Measurements from ENCODE around the gene TP53RK. TPM values are rescaled to one million over a fixed set of nuclear protein-coding genes. Genes with fewer than 3 reads are reported as not detected.

The TP53RK gene
- total RNA-seq, 2 experiments from 2014 or later = 12.1 to 12.3 TPM

DNA sequence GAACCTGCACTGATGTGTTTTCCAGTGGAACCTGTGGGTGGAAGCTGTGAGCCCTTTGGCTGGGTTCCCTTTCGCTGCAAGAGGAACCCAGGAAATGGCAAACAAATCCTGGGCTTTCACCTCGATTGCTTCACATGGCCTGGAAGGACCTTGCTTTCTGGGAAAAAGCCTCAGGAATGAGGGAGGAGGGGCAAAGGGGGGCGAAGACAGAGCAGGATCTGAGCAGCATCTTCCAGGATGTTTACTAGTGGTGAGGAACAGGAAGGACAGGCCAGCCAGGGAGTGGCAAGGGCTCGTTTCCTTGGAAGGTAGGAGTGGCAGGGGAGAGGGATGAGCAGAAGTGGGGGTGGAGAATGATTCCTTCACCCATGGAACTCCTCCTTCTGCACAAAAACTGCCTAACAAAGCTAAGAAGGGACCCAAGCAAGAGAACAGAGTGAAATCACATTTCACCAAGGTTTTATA, 26.1 kb upstream of the TP53RK start:
- peaks cover under 1% of the 10 kb centered on the region for H3K36me3 Mint-ChIP-seq
- H3K4me1 Mint-ChIP-seq (ENCODE audit: low read depth) = no peaks in the 10 kb centered on the region
- peaks cover 13% of the 10 kb centered on the region for H3K9me3 Mint-ChIP-seq
- ChIA-PET CTCF (interaction anchor here (1.0 kb wide), 1 partner anchor 157 kb away, joined by 3 read pairs; no protein-coding TSS in a partner anchor), POLR2A (no interaction called here)
- H3K27me3 Mint-ChIP-seq = peaks cover 31% of the 10 kb centered on the region
- no peak overlapping the region for H3K4me3 Mint-ChIP-seq
- H3K27ac Mint-ChIP-seq = no peak overlapping the region
- intact Hi-C loops (cut with micrococcal nuclease) = no loop called here
- no peak for DNase-seq

- H3K27me3 Mint-ChIP-seq = peaks cover 37% of the 10 kb centered on the region
- CTCF ChIA-PET = no interaction called here
- intact Hi-C loops (cut with micrococcal nuclease) = no loop called here
Measured at GRCh38 chr20:46713957-46714834, 25.0 kb upstream of the TP53RK start.

GRCh38 chr20:46712056-46712636, 22.9 kb upstream of the TP53RK start:
- CTCF ChIA-PET = no interaction called here
- DNase-seq = no peak
- peaks cover 10% of the 10 kb centered on the region for H3K4me1 Mint-ChIP-seq (ENCODE audit: low read depth)
- H3K27me3 Mint-ChIP-seq = peaks cover 54% of the 10 kb centered on the region
- H3K27ac Mint-ChIP-seq = no peak overlapping the region
- intact Hi-C loops (cut with micrococcal nuclease) = no loop called here
- POLR2A ChIA-PET = no interaction called here
- no peaks in the 10 kb centered on the region for H3K36me3 Mint-ChIP-seq
- H3K4me3 Mint-ChIP-seq = no peak overlapping the region
- H3K9me3 Mint-ChIP-seq = no peaks in the 10 kb centered on the region

More at GRCh38 chr20:46713957-46714834, 25.0 kb upstream of the TP53RK start:
- H3K27ac Mint-ChIP-seq = no peak overlapping the region
- no peak overlapping the region for H3K4me3 Mint-ChIP-seq
- H3K36me3 Mint-ChIP-seq = no peaks in the 10 kb centered on the region
- H3K9me3 Mint-ChIP-seq = peaks cover 1% of the 10 kb centered on the region
- POLR2A ChIA-PET = no interaction called here
- no peak for DNase-seq
- H3K4me1 Mint-ChIP-seq (ENCODE audit: low read depth) = peaks cover 6% of the 10 kb centered on the region

DNA sequence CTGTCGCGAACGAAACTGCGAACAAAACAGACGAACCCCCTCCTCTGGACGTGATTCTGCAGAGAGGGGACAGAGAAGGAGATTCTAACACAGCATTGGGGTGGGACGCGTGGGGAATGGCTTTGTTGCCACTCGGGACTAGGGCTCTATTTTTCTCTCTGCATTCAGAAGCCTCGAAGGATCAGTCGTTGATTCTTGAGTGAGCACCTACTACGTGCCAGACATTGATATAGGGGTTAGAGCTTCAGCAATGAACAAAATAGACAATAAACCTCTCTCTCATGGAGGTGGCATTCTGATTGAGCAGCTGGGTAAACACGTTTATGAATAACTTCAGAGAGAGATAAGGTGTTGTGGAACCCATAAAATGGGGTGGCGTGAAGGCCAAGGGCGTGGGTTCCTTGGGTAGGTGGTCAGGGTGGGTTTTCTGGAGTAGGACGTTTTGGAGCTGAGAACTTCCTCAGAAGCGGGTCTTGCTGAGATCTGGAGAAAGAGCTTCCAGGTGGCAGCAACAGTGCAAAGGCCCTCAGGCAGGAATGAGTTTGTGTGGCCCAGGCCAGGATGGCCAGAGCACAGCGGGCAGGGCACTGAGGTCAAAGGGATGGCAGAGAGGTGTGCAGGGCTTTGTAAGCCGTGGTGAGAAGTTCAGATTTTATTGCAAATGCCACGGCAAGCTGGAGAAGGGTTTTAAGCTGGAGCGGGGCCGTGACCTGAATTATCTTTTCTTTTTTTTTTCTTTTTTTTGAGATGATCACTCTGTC, 21.1 kb upstream of the TP53RK start:
- CTCF ChIA-PET = interaction anchor here (1.0 kb wide), 1 partner anchor 30 kb away, joined by 3 read pairs; no protein-coding TSS in a partner anchor
- Mint-ChIP-seq H3K9me3 (peaks cover 7% of the 10 kb centered on the region), H3K27me3 (peaks cover 57% of the 10 kb centered on the region), H3K36me3 (no peaks in the 10 kb centered on the region), H3K27ac (no peak overlapping the region), H3K4me1 (ENCODE audit: low read depth) (peaks cover 10% of the 10 kb centered on the region), H3K4me3 (peak overlapping the region; percentile 25)
- POLR2A ChIA-PET = no interaction called here
- intact Hi-C loops (cut with micrococcal nuclease) = no loop called here
- DNase-seq = no peak

GRCh38 chr20:46709459-46710152, 20.4 kb upstream of the TP53RK start, which contains the start of gene SLC2A10:
SLC2A10 (plus strand) TSS chr20:46709649; CDS start chr20:46709737, 88 bp downstream.
- Mint-ChIP-seq H3K9me3 (peaks cover 7% of the 10 kb centered on the region), H3K36me3 (no peaks in the 10 kb centered on the region), H3K4me1 (ENCODE audit: low read depth) (peaks cover 10% of the 10 kb centered on the region), H3K27ac (no peak within 1 kb of the TSS), H3K4me3 (peak within 1 kb of the TSS; percentile 25), H3K27me3 (peaks cover 58% of the 10 kb centered on the region)
- CTCF ChIA-PET = no interaction called here
- no peak for DNase-seq
- POLR2A ChIA-PET = no interaction called here
- intact Hi-C loops (cut with micrococcal nuclease) = no loop called here

- no peak for DNase-seq
- ChIA-PET POLR2A (no interaction called here), CTCF (no interaction called here)
- Mint-ChIP-seq H3K27me3 (peaks cover 56% of the 10 kb centered on the region), H3K4me3 (peak overlapping the region; percentile 9), H3K9me3 (peaks cover 7% of the 10 kb centered on the region), H3K36me3 (no peaks in the 10 kb centered on the region), H3K27ac (no peak overlapping the region), H3K4me1 (ENCODE audit: low read depth) (peaks cover 10% of the 10 kb centered on the region)
- intact Hi-C loops (cut with micrococcal nuclease) = no loop called here
Measured at GRCh38 chr20:46709055-46709458, 19.8 kb upstream of the TP53RK start.

- Mint-ChIP-seq H3K4me3 (no peak overlapping the region), H3K36me3 (no peaks in the 10 kb centered on the region), H3K9me3 (peaks cover 7% of the 10 kb centered on the region), H3K27ac (no peak overlapping the region), H3K27me3 (peaks cover 54% of the 10 kb centered on the region), H3K4me1 (ENCODE audit: low read depth) (peaks cover 10% of the 10 kb centered on the region)
- ChIA-PET CTCF (no interaction called here), POLR2A (no interaction called here)
- intact Hi-C loops (cut with micrococcal nuclease) = no loop called here
- peak; percentile 22 for DNase-seq
Measured at GRCh38 chr20:46708172-46708860, 19.1 kb upstream of the TP53RK start.

GRCh38 chr20:46706242-46706641, 17.0 kb upstream of the TP53RK start:
- CTCF ChIA-PET = no interaction called here

GRCh38 chr20:46705378-46705729, 16.1 kb upstream of the TP53RK start:
- Mint-ChIP-seq H3K4me3 (no peak overlapping the region), H3K27ac (no peak overlapping the region), H3K36me3 (no peaks in the 10 kb centered on the region), H3K9me3 (peaks cover 7% of the 10 kb centered on the region), H3K27me3 (peaks cover 47% of the 10 kb centered on the region), H3K4me1 (ENCODE audit: low read depth) (peaks cover 10% of the 10 kb centered on the region)
- CTCF ChIA-PET = no interaction called here
- DNase-seq = no peak
- intact Hi-C loops (cut with micrococcal nuclease) = no loop called here
- POLR2A ChIA-PET = no interaction called here

More at GRCh38 chr20:46706242-46706641, 17.0 kb upstream of the TP53RK start:
- no peak for DNase-seq
- POLR2A ChIA-PET = no interaction called here
- intact Hi-C loops (cut with micrococcal nuclease) = no loop called here
- Mint-ChIP-seq H3K36me3 (no peaks in the 10 kb centered on the region), H3K27ac (no peak overlapping the region), H3K4me1 (ENCODE audit: low read depth) (peaks cover 10% of the 10 kb centered on the region), H3K9me3 (peaks cover 7% of the 10 kb centered on the region), H3K27me3 (peaks cover 51% of the 10 kb centered on the region), H3K4me3 (no peak overlapping the region)

DNA sequence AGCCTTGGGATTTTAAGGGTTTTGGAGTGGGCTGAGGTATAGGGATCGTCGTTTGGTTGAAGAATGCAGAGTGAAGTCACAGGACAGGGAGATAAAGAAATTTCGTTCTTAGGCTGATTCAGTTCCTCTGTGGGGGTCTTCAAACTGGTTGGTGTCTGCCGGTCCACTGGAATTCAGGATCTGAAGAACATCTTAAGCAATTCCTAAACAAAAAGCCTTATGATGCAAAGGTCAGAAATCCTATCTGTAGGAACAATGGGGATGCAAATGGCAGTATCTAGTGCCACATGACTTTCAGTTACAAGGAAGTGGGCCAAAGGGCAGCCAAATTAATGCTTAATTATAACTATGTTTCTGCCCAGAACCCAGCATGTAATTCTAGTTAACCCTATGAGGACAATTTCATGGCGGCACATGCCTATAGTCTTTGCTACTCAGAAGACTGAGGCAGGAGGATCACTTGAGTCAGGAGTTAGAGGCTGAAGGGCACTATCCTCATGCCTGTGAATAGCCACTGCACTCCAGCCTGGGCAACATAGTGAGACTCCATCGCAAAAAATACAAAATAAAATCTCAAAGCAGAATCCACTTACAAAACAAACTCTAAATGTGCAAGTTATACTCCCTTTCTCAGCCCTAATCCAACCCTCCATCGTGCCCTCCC, 15.6 kb upstream of the TP53RK start:
- peaks cover 7% of the 10 kb centered on the region for H3K9me3 Mint-ChIP-seq
- peaks cover 5% of the 10 kb centered on the region for H3K4me1 Mint-ChIP-seq (ENCODE audit: low read depth)
- DNase-seq = no peak
- no peak overlapping the region for H3K27ac Mint-ChIP-seq
- ChIA-PET POLR2A (no interaction called here), CTCF (no interaction called here)
- intact Hi-C loops (cut with micrococcal nuclease) = no loop called here
- H3K27me3 Mint-ChIP-seq = peaks cover 46% of the 10 kb centered on the region
- no peak overlapping the region for H3K4me3 Mint-ChIP-seq
- H3K36me3 Mint-ChIP-seq = no peaks in the 10 kb centered on the region

- ChIA-PET CTCF (interaction anchor here (0.6 to 0.9 kb wide), 2 partner anchors 9 to 47 kb away, joined by 3 read pairs; no protein-coding TSS in a partner anchor), POLR2A (no interaction called here)
- Mint-ChIP-seq H3K27me3 (peaks cover 43% of the 10 kb centered on the region), H3K36me3 (no peaks in the 10 kb centered on the region), H3K4me3 (no peak overlapping the region), H3K9me3 (peaks cover 7% of the 10 kb centered on the region), H3K4me1 (ENCODE audit: low read depth) (no peaks in the 10 kb centered on the region), H3K27ac (no peak overlapping the region)
- intact Hi-C loops (cut with micrococcal nuclease) = no loop called here
- no peak for DNase-seq
Measured at GRCh38 chr20:46703435-46703834, 14.2 kb upstream of the TP53RK start.
